ENCODE results near the gene ZNF714.

Gene ZNF714

GRCh38 chr19:21082011-21082975 is at the start of gene ZNF714:
Gene ZNF714, plus strand, starts transcription at chr19:21082203. Its CDS starts 16,066 bp downstream, at chr19:21098269.
- DNase-seq (ENCODE audit: extremely low read depth, insufficient read length), result peak; percentile 89
- no peaks in the 10 kb centered on the region for H3K27me3 ChIP-seq (replicated peaks; ENCODE audit: control insufficient read depth, insufficient read depth, low read length)
- no peak for TF ChIP-seq CTCF (IDR thresholded peaks at IDR 0.05; ENCODE audit: insufficient read depth, low read length, poor library complexity, severe bottlenecking)
- peak within 1 kb of the TSS; percentile 83 for H3K4me3 ChIP-seq (replicated peaks; ENCODE audit: low read depth, low read length)
- no peaks in the 10 kb centered on the region; the same call in 1 of the 2 replicates for H3K36me3 ChIP-seq (ENCODE audit: control insufficient read depth, insufficient read depth, low read length)

- peaks cover 3% of the 10 kb centered on the region for H3K36me3 ChIP-seq (ENCODE audit: control insufficient read depth, insufficient read depth, low read length)
- H3K4me3 ChIP-seq (replicated peaks; ENCODE audit: low read depth, low read length), result no peak overlapping the region
- no peaks in the 10 kb centered on the region for H3K27me3 ChIP-seq (replicated peaks; ENCODE audit: control insufficient read depth, insufficient read depth, low read length)
- no peak for TF ChIP-seq CTCF (IDR thresholded peaks at IDR 0.05; ENCODE audit: insufficient read depth, low read length, poor library complexity, severe bottlenecking)
- no peak for DNase-seq (ENCODE audit: extremely low read depth, insufficient read length)
Observed at GRCh38 chr19:21045028-21045427, 37.0 kb upstream of the ZNF714 start.

GRCh38 chr19:21046489-21046888 is 35.5 kb upstream of the ZNF714 start:
- no peak for DNase-seq (ENCODE audit: extremely low read depth, insufficient read length)
- peaks cover 3% of the 10 kb centered on the region for H3K36me3 ChIP-seq (ENCODE audit: control insufficient read depth, insufficient read depth, low read length)
- H3K27me3 ChIP-seq (replicated peaks; ENCODE audit: control insufficient read depth, insufficient read depth, low read length), result no peaks in the 10 kb centered on the region
- no peak for TF ChIP-seq CTCF (IDR thresholded peaks at IDR 0.05; ENCODE audit: insufficient read depth, low read length, poor library complexity, severe bottlenecking)
- H3K4me3 ChIP-seq (replicated peaks; ENCODE audit: low read depth, low read length), result no peak overlapping the region

GRCh38 chr19:21047716-21048115 is 34.3 kb upstream of the ZNF714 start:
- no peak for TF ChIP-seq CTCF (IDR thresholded peaks at IDR 0.05; ENCODE audit: insufficient read depth, low read length, poor library complexity, severe bottlenecking)
- no peak for DNase-seq (ENCODE audit: extremely low read depth, insufficient read length)
- Histone ChIP-seq H3K36me3 (ENCODE audit: control insufficient read depth, insufficient read depth, low read length) (peaks cover 5% of the 10 kb centered on the region), H3K4me3 (replicated peaks; ENCODE audit: low read depth, low read length) (no peak overlapping the region), H3K27me3 (replicated peaks; ENCODE audit: control insufficient read depth, insufficient read depth, low read length) (no peaks in the 10 kb centered on the region)

- Histone ChIP-seq H3K4me3 (replicated peaks; ENCODE audit: low read depth, low read length) (no peak overlapping the region), H3K27me3 (replicated peaks; ENCODE audit: control insufficient read depth, insufficient read depth, low read length) (no peaks in the 10 kb centered on the region), H3K36me3 (ENCODE audit: control insufficient read depth, insufficient read depth, low read length) (peaks cover 6% of the 10 kb centered on the region)
- TF ChIP-seq CTCF (IDR thresholded peaks at IDR 0.05; ENCODE audit: insufficient read depth, low read length, poor library complexity, severe bottlenecking), result no peak
- no peak for DNase-seq (ENCODE audit: extremely low read depth, insufficient read length)
Observed at GRCh38 chr19:21052902-21053301, 29.1 kb upstream of the ZNF714 start.
